GM15510 (cell line): ENCODE data around the gene TNKS2.

ENCODE experiments used
- POLR2A ChIP-seq: IDR thresholded peaks from 3 replicates; pipeline ENCODE4 v1.6.1; 2011; ENCODE audit warnings: borderline replicate concordance; ENCODE audit not compliant: insufficient read length; ENCODE audit errors: extremely low read depth

TNKS2 gene

GRCh38 chr10:91908337-91909116 lies 110.3 kb downstream of the TNKS2 start:
- TF ChIP-seq POLR2A, result no peak

DNA sequence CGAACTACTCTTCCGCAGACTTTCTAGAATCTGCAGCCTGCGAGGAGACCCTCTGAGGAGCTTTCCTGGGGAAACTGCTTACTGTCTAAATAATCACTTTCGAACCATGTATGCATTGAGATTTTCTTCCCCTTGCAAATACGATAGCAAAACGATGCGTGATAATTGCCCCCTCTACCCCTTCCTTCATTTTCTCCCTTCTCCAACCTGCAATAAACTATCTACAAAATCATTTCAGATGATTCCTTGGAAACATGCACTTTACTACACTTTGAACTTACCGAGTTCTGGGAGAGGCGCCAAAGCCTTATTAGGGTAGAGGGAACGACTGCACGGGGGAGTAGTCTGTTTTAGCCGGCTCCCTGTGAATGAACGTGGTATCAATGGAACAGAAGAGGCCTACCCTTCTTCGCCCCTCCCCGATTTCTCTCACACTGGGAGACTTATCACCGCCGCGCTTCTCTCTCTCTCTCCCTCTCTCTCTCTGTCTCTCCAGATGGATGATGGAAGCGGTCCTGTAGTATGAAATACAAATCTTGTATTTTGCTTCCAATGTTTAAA lies 111.0 kb downstream of the TNKS2 start, which contains the start of gene FGFBP3:
Gene FGFBP3 (minus strand): TSS at position 370 of the 561 bp plus-strand sequence. CDS start 517 bp downstream, outside the sequence.
- TF ChIP-seq POLR2A, result no peak

DNA sequence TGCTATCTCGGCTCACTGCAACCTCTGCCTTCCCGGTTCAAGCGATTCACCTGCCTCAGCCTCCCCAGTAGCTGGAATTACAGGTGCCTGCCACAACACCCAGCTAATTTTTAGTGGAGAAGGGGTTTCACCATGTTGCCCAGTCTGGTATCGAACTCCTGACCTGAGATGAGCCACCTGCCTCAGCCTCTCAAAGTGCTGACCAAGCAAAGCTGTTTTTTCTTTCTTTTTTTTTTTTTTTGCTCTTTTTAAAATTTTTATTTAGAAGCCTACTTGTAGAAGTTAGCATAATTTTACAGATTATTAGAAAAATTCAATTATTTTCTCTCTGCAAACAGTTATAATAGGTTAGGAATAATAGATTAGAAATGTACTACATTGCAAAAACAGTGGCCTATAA lies 112.2 kb downstream of the TNKS2 start:
- no peak for TF ChIP-seq POLR2A
